GM21390 (cell line): Measurements from ENCODE around the gene TKT.
A peak's percentile ranks its signal among the peaks of the same experiment; 100 is the strongest.
"Not testable (repeated sequence)": the region's sequence is repeated elsewhere in the genome, so short reads cannot be mapped to it uniquely, and the experiment has no call there.

Source experiments
- ATAC-seq: cut with Tn5 transposase; IDR thresholded peaks from one replicate; pipeline ENCODE4 v1.9.1; 2021; ENCODE audit not compliant: unreplicated experiment

Gene TKT

GRCh38 chr3:53255775-53256703 lies at the start of gene TKT:
Gene TKT, minus strand, starts transcription at chr3:53256022. Its CDS starts 80 bp downstream, at chr3:53255942.
- peak; percentile 55 for ATAC-seq

GRCh38 chr3:53303957-53304356 lies 48.1 kb upstream of the TKT start:
- ATAC-seq: no peak

GRCh38 chr3:53303549-53303948 lies 47.7 kb upstream of the TKT start:
- no peak for ATAC-seq

GRCh38 chr3:53300826-53301225 lies 45.0 kb upstream of the TKT start:
- ATAC-seq: no peak

GRCh38 chr3:53299611-53300023 lies 43.8 kb upstream of the TKT start:
- ATAC-seq: not testable (repeated sequence)

GRCh38 chr3:53295410-53295809 lies 39.6 kb upstream of the TKT start:
- ATAC-seq: no peak

- no peak for ATAC-seq
Observed at GRCh38 chr3:53293867-53294266, 38.0 kb upstream of the TKT start.

GRCh38 chr3:53288214-53288613 lies 32.4 kb upstream of the TKT start:
- ATAC-seq: no peak

GRCh38 chr3:53287131-53287629 lies 31.4 kb upstream of the TKT start:
- no peak for ATAC-seq

GRCh38 chr3:53286727-53287126 lies 30.9 kb upstream of the TKT start:
- ATAC-seq: no peak

- no peak for ATAC-seq
Observed at GRCh38 chr3:53282581-53282980, 26.8 kb upstream of the TKT start.

- no peak for ATAC-seq
Observed at GRCh38 chr3:53278667-53279066, 22.8 kb upstream of the TKT start.

GRCh38 chr3:53274938-53275605 lies 19.2 kb upstream of the TKT start:
- no peak for ATAC-seq

GRCh38 chr3:53273146-53273670 lies 17.4 kb upstream of the TKT start:
- no peak for ATAC-seq

- peak; percentile 69 for ATAC-seq
Observed at GRCh38 chr3:53269888-53270880, 14.4 kb upstream of the TKT start.

- ATAC-seq: not testable (repeated sequence)
Observed at GRCh38 chr3:53269193-53269592, 13.4 kb upstream of the TKT start.

- no peak for ATAC-seq
Observed at GRCh38 chr3:53267766-53268165, 11.9 kb upstream of the TKT start.

- no peak for ATAC-seq
Observed at GRCh38 chr3:53264718-53265117, 8.9 kb upstream of the TKT start.

- no peak for ATAC-seq
Observed at GRCh38 chr3:53263907-53264306, 8.1 kb upstream of the TKT start.

GRCh38 chr3:53261712-53262111 lies 5.9 kb upstream of the TKT start:
- no peak for ATAC-seq
